HG03521 (cell line): Measurements from ENCODE around the gene MRPS23.
"Not testable (repeated sequence)": the region's sequence is repeated elsewhere in the genome, so short reads cannot be mapped to it uniquely, and the experiment has no call there.

Experiments used
- ATAC-seq: cut with Tn5 transposase; IDR thresholded peaks from one replicate; pipeline ENCODE4 v1.9.1; 2021; ENCODE audit warnings: mild to moderate bottlenecking, moderate library complexity; ENCODE audit not compliant: unreplicated experiment

Gene MRPS23

DNA sequence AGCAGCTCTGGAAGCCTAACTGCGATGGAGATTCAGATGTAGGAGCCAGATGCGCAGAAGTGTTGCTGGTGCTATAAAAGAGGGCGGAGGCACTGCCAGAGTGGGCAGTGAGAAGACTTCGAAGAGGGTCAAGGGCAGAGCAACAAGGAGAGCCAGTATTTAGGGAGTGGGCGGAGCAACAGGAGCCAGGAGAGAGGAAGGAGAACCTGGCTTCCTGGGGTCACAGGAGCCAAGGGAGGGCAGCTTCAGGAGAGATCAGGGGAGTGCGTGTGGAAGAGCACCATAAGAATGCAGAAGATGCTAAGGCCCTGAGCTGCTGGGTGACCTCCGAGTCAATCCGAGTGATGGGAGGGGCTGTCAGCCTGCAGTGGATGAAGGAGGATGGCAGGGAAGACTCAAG lies 14.4 kb upstream of the MRPS23 start:
- no peak for ATAC-seq

DNA sequence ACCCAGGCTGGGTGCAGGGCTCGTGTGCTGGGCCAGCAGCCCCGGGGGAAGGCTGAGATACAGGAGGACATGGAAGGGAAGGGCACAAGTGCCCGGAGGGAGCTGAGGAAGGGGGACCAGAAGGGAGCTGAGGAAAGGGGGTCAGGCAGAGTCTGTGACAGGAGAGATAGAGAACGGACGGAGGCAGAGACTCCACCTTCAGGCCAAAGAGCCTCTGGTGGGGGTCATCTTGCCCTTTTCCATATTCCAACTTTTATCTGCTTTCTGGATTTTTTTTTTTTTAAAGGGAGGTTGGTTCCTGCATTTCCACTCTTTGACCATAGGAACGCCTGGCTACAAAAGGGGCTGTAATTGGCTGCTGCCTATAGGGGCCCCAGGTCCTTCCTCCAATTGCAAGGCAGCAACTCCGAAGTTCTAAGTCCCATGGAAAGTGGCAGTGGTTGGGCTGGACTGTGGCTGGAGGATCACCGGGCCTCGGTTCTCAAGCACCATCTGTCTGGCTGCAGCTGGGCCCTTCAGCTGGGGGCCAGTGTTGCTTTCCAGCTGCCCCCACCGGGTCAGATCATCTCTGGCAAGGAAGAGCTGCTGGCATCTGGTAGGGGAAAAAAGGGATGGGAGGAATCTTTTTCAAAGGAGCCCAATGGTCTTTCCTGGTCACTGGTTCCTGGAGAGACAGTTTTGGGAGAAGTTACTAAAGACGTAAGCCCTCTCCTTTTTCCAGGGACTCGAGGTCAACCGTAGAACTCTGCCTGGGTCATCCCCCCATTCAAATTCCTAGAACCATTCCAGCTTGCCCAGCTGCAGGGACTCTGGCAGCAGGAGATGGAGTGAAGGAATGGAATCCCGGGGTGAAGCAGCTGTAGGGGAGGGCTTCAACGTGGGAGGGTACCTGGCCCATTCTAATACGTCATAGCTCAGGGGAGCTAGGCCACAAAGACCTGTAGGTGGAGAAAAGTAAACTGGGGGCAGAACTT lies 13.1 kb upstream of the MRPS23 start:
- no peak for ATAC-seq

DNA sequence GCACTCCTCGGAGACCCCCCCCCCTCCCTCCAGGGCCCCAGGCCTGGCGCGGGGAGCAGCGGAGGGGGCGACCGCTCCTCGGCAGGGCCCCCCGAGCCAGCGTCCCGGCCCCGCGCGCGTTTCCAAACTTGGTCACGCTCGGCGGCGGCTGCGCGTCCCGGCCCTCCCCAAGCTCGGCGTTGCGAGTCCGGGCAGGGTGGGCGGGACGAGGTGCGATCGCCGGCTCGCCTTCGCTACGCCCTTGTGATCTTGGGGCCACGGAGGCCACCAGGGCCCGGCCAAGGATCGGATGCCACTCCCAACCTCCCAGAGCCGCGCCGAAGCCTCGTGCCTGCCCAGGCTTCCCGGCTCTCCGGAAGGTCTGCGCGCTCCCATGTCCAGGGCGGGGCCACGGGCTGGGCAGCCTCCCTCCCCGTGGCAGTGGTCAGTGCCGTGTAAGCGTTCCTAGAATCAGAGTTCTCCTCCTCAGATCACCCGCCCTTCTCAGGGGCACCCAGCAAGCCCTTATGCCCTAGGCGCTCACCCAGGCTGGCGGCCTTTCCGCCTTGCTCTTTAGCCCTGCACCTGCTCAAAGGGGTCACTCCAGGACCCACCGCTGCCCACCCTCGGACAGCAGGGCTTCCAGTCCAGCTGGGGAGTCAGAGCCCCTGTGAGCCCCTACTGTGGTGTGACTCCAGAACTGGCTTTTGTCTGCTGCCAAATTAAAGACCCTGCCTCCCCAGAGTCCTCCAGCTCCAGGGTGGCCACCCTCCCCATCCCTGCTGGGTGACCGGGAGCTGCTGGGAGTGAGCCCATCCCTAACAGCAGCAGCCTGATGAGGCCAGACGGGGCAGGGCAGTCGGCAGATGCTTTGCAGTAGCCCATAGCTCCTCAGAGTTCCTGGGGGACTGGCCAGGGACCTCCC lies 12.2 kb upstream of the MRPS23 start:
- ATAC-seq, result no peak

DNA sequence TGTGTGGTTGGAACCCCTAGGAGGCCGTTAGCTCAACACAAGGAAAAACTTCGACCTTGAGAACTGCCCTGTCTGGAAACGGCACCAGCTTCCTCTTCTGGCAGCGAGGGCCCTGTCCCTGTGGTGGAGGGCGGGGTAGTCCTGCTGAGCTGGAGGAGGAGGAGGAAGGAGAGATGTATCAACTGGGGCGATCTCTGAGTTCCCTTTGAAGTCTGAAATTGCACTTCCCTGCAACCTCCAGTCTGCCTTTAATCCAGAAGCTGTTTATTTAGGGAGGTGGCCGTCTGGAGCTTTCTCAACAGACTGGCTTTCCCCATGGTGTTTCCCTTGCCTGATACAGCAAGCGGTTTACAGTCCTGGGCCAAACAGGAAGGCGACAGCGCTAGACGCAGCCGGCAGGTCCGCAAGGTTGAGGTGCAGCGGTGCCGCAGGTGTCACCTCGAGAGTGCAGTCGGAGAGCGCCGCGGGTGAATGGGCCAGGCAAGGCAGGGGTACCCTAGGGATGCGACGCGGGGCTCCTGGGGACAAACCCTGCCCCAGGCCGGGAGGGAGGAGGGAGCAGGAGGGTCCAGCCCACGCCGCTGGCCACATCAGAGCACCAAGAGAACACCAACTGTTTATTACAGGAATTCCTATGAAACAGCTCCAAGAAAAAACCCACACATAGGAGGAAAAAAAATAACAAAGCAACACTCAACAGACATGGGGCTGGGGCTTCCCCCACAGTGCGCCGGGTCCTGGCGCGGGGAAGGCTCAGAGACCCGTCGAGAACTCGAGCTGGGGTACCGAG lies 11.4 kb upstream of the MRPS23 start:
- ATAC-seq, result no peak

DNA sequence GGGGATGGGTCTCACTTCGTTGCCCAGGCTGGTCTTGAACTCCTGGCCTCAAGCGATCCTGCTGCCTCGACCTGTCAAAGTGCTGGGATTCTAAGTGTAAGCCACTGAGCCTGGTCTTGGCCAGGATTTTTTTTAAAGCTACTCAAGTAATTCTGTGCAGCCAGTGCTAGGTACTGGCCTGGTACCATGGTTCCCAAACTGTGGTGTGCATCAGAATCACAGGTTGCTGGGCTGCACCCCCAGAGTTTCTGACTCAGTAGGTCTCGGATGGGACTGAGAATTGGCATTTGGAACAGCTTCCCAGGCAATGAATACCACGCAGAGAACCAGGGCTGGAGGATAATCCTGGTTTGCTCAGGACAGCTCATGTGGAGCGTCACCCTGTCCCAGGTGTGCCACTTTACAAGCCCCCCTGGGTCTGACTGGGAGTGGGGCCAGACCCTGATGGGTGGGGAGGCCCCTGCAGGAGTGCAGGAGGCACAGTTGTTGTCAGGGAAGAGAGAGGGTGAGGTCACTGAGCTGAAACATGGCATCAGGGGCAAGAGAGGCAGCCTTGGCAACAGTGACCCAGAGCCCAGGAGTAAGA lies 10.7 kb upstream of the MRPS23 start:
- ATAC-seq, result no peak

DNA sequence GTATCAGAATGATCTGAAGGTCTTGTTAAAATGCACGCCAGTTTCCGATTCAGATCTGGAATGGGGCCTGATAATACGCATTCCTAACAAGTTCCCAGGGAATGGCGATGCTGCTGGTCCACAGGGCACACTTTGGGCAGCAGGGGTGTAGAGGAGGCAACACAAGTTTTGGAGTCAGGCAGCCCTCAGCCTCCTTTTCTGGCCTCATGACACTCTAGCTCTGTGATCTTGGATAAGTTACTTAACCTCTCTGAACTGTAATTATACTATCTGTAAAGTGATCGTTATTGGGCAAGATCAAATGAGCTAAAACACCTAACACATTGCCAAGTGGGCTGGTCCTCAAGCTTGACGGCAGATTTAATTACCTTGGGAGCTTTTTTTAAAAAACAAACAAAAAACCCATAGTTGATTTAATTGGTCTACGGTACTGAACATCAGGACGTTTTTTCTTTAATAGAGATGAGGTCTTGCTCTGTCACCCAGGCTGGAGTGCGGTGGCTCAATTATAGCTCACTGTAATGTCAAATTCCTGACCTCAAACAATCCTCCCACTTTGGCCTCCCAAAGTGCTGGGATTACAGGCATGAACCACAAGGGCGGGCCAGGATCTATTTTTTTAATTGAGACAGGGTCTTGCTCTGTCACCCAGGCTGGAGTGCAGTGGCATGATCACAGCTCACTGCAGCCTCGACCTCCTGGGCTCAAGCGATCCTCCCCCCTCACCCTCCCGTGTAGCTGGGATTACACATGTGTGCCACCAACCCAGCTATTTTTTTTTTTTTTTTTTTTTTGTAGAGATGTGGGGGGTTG lies 10.0 kb upstream of the MRPS23 start:
- no peak for ATAC-seq

DNA sequence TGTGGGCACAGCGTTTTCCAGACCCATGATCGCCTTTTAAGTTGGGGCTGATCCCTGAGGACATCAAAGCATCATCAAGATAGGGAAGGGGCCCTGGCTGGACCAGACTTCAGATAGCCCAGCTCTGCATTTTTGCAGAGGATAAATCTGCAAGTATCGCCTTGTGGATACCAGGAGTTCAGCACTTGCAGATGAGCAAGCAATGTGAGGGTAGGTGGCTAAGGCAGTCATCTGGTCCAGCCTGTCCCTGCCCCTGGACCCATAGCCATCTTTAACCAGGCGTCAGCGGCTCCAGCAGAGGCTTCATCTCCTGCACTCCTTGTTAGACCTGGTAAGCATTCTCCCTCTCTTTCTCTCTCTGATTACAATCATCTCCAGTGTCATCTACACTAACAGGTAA lies 9.0 kb upstream of the MRPS23 start:
- ATAC-seq, result no peak

DNA sequence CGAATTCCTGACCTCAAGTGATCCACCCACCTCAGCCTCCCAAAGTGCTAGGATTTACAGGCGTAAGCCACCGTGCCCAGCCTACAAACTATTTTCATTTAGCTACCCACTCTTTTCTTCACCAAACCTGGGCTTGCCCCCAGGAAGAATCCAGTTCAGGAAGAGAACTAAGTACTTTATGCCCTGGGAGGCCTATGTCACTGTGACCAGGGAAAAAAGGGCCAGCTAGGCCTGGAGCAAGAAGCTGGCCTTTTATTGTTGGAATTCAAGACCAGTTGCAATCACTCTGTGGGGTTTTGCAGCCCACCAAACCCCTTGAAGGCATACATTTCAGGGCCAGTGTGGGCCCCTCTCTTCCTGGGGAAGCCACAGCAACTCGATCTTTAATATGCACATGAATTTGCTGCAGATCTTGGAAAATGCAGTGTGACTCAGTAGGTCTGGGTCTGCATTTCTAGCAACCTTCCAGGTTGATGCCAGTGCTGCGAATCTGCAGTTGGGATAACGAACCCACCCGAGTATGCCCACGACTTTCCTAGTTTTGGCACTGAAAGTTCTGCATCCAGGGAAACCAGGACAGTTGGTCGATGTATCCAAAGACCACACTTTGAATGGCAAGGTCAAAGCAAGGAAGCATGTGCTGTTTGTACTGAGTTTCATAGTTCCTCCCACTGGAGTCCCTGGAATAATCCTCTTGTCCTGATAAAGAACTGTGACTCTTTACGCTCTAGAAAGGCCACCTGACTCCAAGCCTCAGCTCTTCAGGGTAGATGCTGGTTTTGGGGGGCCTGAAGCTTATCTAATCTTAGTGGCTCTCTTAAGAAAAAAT lies 7.2 kb upstream of the MRPS23 start:
- no peak for ATAC-seq

DNA sequence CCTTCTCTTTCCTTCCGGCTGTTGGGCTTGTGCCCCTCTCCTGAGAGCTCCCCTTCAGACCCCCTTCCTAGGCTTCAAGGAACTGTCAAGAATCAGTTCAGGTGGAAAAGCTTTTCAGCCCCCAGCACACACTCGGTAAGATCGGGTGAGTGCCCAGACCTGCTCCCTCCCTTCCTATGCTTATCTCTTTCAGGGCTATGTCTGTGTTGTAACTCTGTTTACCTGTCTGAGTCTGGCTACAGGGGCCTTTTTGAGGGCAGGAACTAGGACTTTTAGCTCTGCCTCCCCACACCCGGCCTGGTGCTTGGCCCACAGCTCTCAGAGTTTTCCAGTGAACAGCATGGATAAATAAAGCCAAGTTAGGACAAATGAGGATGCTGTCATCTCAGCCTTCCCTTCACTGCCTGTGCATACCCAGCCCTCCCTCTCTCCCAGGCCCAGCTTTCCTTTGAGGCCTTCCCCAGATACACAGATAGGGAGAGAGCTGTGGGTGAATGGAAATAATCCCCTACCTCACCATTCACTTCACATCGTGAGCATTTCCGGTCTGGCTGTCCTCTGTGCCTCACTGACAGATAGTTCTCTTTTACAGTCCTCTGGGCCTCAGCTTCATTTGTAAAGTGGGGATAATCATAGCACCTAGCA lies 5.7 kb upstream of the MRPS23 start:
- ATAC-seq, result no peak

DNA sequence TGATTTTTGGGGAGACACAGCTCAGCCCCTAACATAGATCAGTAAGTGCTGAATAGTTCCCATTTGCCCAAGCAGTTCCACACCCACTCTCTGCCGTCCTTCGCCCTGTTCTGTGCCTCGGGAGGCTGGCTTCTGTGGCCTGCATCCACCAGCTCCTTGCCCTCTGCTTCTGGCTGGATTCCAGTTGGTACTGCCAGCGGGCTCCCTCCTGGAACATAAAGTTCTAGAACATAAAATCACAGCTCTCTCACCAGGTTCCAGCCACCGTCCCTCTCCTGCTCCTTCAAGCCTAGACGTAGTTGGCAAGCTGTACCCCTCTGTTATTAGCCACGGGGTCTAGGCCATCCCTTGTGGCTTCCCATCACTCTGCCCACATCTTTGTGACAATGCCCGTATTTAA lies 3.9 kb upstream of the MRPS23 start:
- no peak for ATAC-seq

DNA sequence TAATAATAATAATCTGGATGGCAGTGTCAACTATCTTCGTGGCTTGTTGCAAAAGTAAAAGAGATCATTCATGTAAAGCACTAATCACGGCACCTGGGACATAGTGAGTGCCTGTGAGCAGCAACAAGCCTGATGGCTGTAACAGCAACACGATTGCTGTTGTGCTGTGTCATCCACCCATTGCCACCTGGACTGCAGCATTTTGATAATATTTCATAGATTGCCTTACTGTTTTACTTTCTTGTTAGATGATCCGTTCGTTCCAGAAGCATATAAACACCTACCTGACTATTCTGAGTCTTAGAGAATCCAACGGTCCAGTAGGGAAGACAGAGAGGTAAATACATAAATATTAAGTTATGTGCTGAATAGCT lies 3.1 kb upstream of the MRPS23 start:
- ATAC-seq, result no peak

DNA sequence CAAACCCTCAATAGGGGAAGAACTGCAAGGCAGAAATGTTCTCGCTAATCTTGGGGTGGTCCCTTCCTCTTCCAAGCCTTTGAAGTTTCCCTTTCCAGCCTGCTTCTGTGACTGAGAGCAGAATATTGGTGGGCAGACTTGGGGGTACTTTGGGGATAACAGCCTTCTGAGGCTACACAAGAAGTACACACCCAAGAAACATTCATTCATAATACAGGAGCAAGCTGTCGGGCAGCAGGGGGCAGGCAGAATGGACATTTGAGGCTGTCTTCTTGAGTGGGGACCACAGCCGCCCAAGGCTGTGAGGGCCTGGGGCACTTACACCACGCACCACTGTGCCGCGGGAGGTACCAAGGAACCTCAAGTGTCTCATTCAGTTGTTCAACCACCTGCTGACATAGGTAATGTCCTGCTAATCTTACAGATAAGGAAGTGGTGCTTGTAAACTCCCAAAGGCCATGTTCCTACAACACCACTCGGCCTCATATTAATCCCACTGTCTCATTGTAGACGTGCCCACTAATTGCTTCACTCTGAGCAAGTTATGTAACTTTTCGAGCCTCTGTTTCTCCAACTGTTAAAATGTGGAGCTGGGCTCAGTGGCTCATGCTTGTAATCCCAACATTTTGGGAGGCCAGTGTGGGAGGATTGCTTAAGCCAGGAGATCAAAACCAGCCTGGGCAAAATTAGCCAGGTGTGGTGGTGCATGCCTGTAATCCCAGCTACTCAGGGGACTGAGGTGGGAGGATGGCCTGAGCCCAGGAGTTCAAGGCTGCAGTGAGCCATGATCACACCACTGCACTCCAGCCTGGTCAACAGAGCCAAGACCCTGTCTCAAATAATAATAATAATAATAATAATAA lies 2.5 kb upstream of the MRPS23 start:
- ATAC-seq, result no peak

DNA sequence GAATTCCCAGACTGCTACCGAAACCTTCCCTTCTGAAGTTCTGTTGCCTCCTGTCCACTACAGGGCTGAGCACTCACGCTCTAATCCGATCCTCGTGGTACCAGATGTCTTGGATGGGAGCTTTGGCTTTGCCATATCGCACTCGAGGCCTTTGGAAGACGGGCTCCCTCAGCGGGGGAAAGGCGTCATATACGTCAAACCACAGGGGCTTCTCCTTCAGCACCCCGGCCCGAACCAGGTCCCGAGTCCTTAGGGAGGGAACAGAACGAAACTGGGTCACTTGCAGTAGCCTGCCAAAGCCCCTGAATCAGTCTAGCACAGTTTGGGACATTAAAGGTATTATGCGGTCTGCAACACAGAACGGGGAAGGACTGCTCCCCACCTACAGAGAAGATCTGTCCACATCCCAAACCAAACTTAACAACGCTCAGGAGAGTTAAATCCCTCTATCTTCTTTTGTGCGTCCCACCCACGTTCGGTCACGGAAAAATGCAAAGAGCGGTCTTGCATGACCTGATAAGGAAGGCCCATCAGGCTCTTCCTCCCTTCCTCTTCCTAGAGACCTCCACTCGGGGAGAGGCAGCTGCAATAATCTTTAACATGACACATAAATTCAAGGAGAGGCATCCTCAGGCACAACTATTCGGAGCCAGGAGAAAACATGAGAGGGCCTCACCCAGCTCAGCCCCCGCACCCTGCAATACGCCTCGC lies 526 bp downstream of the MRPS23 start:
- peak; percentile 2 for ATAC-seq

DNA sequence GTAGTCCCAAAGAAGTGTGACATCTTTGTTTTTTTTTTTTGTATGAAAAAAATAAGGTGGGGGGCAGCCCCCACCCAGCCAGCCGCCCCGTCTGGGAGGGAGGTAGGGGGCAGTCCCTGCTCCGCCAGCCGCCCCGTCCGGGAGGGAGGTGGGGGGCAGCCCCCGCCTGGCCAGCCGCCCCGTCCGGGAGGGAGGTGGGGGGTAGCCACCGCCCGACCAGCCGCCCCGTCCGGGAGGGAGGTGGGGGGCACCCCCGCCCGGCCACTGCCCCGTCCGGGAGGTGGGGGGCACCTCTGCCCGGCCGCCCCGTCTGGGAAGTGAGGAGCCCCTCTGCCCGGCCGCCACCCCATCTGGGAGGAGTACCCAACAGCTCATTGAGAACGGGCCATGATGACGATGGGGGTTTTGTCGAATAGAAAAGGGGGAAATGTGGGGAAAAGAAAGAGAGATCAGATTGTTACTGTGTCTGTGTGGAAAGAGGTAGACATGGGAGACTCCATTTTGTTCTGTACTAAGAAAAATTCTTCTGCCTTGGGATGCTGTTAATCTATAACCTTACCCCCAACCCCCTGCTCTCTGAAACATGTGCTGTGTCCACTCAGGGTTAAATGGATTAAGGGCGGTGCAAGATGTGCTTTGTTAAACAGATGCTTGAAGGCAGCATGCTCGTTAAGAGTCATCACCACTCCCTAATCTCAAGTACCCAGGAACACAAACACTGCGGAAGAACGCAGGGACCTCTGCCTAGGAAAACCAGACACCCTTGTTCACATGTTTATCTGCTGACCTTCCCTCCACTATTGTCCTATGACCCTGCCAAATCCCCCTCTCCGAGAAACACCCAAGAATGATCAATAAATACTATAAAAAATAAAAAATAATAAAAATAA lies 3.5 kb downstream of the MRPS23 start:
- not testable (repeated sequence) for ATAC-seq

DNA sequence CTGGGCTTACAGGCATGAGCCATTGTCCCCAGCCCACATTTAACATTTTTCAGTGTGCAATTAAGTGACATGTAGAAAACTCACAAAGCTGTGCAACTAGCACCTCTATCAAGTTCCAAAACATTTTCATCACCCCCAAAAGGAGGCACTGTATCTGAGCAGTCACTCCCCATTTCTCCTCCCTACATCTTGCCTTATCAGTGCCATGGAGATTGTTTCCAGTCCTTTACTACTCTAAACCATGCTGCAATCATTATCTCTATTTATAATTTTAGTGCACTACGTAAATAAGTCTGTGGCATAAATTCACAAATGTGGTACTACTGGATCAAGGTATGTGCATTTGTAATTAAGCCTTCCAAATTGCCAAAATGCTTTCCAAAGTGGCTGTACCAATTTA lies 7.6 kb downstream of the MRPS23 start:
- no peak for ATAC-seq

DNA sequence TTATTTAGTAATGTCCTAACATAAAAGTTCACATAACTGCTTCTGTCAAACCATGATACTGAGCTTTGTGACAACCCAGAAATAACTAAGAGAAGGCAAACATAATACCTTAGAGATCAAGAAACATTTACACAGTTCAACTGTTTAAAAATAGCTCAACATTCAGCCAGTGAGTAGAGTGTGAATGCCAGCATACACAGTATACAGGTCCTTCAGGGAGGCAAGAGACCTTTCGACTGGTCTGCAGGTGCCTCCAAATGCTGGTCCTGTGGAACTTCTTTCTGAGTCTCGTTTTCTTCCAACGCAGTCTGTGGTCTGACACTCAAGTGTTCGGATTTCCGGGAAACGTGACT lies 10.3 kb downstream of the MRPS23 start:
- no peak for ATAC-seq
